Forelimb muscle (tissue), 1 donor: ENCODE measurements around the gene MEG3. TPM values are rescaled to one million over a fixed set of nuclear protein-coding genes. Genes with fewer than 3 reads are reported as not detected.

ENCODE experiments used
- DNase-seq: peaks from one replicate; pipeline ENCODE4 v3.0.0-alpha.2; 2013; ENCODE audit warnings: low read depth
- polyA plus RNA-seq: library from polyadenylated mRNA; unstranded; fragments of 120-200 nt; gene quantifications from one replicate; pipeline ENCODE4 v1.2.1, GENCODE V29; 2013; ENCODE audit not compliant: insufficient read length

Gene MEG3
- polyA plus RNA-seq, 1 donor = 6,363 TPM

GRCh38 chr14:100846309-100846859, 20.5 kb downstream of the MEG3 start:
- DNase-seq = no peak

- no peak for DNase-seq
Observed at GRCh38 chr14:100849115-100849781, 23.3 kb downstream of the MEG3 start.

GRCh38 chr14:100850841-100851585, 25.1 kb downstream of the MEG3 start:
- no peak for DNase-seq

- no peak for DNase-seq
Observed at GRCh38 chr14:100851586-100851916, 25.6 kb downstream of the MEG3 start.

GRCh38 chr14:100851946-100852620, 26.2 kb downstream of the MEG3 start:
- DNase-seq = no peak

- DNase-seq = no peak
Observed at GRCh38 chr14:100854435-100854834, 28.5 kb downstream of the MEG3 start.

- no peak for DNase-seq
Observed at GRCh38 chr14:100855256-100855930, 29.5 kb downstream of the MEG3 start.

- DNase-seq = no peak
Observed at GRCh38 chr14:100856056-100856950, 30.4 kb downstream of the MEG3 start.

GRCh38 chr14:100857233-100857922, 31.5 kb downstream of the MEG3 start:
- no peak for DNase-seq

- DNase-seq = no peak
Observed at GRCh38 chr14:100857923-100858837, 32.3 kb downstream of the MEG3 start.

GRCh38 chr14:100858838-100859220, 32.9 kb downstream of the MEG3 start:
- DNase-seq = no peak

GRCh38 chr14:100859781-100860180, 33.9 kb downstream of the MEG3 start:
- DNase-seq = no peak

GRCh38 chr14:100860556-100861187, 34.8 kb downstream of the MEG3 start:
- no peak for DNase-seq

GRCh38 chr14:100861188-100861936, 35.4 kb downstream of the MEG3 start:
- no peak for DNase-seq

- DNase-seq = no peak
Observed at GRCh38 chr14:100861937-100862247, 36.0 kb downstream of the MEG3 start.

GRCh38 chr14:100862277-100862676, 36.4 kb downstream of the MEG3 start:
- no peak for DNase-seq

GRCh38 chr14:100862793-100863192, 36.9 kb downstream of the MEG3 start:
- DNase-seq = no peak

GRCh38 chr14:100864206-100864605, 38.3 kb downstream of the MEG3 start:
- no peak for DNase-seq
